HG02610 (cell line): ENCODE measurements around the gene CTSO.
"Not testable (repeated sequence)": the region's sequence is repeated elsewhere in the genome, so short reads cannot be mapped to it uniquely, and the experiment has no call there.

ENCODE experiments used
- ATAC-seq: cut with Tn5 transposase; IDR thresholded peaks from one replicate; pipeline ENCODE4 v1.9.1; 2021; ENCODE audit warnings: mild to moderate bottlenecking, moderate library complexity; ENCODE audit not compliant: unreplicated experiment

The CTSO gene

DNA sequence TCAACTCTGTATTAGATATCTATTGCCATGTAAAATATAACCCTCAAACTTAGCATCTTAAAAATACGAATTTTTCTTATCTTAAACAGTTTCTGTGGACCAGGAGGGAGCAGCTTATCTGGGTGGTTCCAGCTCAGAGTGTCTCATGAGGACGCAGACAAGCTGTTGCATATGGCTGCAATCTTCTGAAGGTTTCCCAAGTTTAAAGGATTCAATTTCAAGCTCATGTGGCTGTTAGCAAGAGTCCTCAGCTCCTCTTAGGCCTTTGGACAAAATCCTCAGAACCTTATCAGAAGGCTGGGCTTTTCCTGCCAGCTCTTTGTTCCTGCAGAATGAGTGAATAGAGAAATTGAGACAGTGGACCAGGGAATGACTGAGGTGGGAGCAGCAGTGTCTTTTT is 2.8 kb upstream of the CTSO start:
- no peak for ATAC-seq

DNA sequence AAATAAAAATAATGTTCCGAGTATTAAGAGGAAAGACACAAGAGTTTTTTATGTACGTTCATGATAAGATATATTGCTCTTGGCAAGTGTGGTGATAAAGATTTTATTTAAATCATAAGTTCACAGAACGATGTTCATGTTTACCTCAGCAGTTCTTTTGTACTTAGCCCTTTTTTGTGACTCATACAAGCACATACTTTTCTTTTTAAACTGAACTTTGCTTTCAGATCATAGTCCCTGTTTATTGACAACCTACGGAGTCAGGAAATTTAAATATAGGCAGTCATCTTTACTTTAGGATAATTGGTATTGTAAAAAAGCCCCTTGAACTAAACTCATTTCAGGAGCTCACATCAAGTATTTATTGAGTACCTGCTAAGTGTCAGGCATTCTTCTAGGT is 1.3 kb upstream of the CTSO start:
- ATAC-seq, result no peak

DNA sequence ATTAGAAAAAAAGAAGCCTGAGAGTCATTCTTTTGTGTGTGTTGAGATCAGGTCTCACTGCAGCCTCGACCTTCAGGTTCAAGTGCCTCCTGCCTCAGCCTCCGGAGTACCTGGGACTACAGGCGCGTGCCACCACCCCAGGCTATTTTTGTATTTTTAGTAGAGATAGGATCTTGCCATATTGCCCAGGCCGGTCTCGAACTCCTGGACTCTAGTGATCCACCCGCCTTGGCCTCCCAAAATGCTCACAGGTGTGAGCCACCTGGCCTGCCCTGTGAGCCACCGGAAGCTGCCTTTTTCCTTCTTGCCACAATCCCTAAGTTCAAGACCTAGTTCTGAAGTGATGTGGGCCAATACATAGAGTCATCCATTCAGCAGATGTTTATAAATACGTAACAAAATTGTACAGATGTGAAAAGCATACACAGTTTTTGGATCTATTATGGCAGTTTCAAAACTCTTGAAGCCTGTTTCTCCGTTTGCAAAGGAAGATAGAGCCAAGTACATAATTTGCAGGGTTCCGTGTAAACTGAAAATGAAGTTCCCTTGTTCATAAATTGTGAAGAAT is 536 bp upstream of the CTSO start:
- no peak for ATAC-seq

DNA sequence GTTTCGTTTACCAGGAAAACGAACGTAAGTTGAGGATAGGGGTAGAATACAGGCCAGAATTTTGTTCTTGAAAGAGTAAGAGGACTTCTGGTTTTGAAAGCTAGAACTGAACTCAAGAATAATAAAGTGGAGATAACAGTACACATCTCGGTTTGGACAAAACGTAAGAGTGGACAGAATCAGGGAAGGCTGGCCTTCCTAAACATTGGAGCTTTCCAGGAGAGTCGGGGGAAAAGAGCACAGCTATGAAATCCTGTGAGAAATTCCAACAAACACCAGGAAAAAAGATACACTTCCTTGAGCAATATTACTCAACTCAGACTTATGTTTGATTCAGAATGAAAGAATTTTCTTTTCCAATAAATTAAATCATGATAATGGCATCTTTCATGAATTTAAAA is 1.2 kb downstream of the CTSO start:
- no peak for ATAC-seq

DNA sequence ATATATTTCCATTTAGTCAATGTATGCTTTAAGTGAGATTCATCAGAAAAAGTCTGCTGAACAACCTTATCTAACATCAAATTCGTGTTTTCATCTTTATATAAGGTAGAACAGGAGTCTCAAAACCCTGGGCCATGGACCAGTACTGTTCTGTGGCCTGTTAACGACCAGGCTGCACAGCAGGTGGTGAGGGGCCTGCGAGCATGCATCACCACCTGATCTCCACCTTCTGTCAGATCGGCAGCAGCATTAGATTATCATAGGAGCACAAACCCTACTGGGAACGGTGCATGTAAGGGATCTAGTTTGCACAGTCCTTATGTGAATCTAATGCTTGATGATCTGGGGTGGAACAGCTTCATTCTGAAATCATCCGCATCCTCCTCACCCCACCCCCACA is 3.2 kb downstream of the CTSO start:
- no peak for ATAC-seq

DNA sequence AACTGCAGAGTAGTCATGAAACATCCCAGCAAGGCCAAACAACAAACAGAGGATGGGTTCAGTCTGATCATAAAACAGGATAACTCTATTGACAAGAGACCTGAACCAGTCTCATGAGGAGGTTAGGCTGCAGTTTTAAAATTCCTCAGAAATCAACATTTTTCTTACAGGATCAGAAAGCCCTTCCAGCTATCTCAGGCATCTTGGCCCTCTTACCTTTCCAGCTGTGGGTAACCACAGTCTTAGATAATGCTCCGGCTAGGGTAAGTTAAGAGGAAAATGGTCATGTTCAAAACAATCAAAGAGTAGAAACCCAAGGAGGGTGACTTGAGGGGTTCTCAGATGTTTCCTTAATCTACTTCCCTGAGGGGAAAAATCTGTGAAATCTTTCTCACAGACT is 5.1 kb downstream of the CTSO start:
- no peak for ATAC-seq

DNA sequence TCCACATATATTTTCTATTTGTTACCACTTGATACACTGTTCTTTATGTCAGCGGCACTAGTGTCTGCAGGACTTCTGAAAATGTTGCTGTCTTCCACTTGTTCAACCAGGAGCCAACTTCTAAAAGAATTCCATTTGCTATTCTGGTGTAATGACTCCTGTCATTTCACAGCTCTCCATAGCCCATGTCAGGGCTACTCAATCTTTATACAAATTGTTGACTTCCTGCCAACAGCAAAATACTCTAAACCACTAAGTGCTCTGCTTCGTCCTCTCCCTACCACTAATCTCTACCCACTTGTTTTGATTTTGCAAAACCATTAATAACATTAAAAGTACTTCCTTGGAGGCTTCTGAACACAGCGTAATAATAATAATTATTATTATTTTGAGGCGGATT is 7.2 kb downstream of the CTSO start:
- no peak for ATAC-seq

DNA sequence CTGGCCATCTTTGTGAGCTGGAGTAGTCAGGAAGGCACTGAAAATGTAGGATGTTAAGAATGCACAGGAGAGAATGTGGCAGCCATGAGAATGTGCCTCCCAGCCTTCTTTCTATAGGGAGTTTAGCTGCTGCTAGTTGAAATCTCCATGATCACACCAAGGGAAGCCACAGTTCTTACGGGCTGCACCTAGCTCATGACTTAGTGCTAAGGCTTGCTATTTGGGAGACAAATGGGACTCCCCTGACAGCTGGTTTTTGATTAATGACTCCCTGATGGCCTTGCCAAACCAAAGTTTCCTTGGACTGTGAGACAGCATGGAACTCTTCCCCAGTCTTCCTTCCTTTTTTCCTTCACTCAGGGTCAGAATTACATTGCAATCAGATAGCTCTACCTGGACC is 9.2 kb downstream of the CTSO start:
- ATAC-seq, result no peak

DNA sequence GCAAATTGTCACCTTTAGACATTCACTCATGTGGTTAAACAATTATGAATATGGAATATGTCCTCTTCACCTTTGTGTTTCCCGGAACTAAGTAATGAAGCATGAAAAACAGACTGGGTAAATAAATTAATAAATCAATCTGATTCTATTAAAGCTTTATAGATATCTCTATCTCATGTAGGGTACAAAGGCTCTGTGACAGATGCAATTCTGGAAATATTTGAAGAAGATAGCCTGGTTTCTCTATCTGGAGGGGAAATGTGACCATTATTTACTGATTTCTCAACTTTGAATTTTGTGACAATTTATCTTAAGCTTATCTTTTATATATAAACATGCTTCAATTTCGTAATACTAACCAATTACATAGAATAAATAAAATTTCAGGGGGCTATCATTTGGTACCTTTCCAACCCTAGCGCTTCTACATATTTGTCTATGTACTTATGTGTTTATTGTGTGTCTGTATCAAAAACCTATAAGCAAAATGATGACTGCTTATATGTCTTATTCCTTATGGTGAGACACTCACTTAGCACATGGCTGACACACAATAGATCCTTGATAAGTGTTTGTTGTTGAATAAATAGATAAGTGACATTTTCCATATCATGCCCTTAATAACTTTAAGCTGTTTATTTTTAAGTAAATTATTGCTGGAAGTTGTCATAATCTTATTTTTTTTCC is 9.9 kb downstream of the CTSO start:
- ATAC-seq, result no peak

DNA sequence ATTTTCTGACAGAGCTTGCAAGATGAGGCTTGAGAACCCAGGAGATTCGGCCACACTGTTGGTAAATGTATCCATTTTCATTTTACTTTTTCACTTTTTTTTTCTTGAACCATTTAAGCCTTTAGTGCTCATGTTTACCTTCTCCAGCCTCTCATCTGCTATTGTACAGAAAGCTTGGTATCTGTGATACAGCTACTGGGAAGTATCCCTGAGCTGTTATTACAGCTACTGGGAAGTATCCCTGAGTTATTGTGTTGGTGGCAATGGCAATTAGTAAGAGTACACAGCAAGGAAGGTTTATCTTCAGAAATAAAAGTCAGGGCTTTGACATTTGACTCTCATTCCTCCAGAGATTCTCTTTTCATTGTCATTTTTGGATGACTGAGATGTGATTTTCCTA is 11.8 kb downstream of the CTSO start:
- no peak for ATAC-seq

DNA sequence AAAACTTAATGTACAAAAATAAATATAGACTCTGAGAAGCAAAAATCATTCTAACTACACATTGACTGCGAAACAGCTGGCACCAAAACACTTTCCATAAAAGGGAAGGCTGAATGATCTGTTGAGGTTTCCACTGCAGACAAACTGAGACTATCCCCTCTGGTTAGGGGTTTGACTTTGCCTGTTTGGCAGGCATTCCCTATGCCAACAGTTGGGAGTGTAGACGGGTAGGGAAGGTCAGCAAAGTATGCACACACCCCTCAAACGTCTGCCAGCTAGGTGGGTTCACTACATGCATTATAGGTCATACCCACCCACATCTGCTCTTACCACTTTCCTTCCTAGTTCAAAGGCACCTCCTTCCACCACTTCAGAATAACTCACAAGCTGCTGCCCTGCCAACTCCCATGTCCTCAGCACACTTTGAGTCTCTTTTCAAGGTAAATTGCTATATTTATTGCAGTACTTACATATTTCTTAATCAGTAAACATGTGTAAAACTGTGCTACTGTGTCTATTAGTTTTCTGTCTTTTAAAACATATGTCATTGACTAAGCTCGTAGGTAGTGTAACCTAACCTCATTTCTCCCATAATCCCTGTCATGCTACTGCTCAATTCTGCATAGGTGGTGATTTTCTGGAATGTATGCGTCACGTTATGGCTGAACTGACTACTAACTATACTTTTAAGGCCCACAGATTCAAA is 12.4 kb downstream of the CTSO start:
- ATAC-seq, result no peak

DNA sequence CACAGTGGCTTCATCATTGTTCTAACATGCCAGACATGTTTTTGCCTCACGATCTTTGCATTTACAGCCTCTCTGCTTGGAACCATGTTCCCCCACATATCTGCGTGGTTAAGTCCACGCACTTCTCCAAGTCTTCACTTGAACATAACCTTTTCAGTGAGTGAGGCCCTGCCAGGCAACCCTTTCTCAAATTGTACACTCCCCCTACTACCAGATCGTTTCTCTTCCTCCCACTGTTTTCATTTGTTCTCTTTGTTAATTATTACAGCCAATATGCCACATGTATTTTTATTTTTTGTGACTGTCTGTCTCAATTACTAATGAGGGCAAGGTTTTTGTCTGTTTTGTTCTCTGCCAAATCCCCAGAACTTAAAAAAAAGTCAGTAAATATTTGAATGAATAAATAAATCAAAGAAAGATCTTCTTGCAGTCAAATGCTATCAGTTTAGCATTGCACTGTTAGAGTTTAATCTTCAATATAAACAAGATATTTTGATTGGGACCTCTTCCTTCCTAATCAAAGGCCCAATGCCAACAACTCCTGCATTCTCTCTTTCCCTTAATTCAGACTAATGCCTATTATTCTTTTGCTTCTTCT is 18.2 kb downstream of the CTSO start:
- no peak for ATAC-seq

DNA sequence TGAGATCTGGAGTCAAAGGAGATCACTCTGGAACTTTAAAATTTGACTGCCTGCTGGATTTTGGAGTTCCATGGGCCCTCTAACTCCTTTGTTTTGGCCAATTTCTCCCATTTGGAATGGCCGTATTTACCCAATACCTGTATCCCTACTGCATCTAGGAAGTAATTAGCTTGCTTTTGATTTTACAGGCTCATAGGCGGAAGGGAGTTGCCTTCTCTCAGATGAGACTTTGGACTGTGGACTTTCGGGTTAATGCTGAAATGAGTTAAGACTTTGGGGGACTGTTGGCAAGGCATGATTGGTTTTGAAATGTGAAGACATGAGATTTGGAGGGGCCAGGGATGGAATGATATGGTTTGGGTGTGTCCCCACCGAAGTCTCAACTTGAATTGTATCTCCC is 19.0 kb downstream of the CTSO start:
- ATAC-seq, result not testable (repeated sequence)

DNA sequence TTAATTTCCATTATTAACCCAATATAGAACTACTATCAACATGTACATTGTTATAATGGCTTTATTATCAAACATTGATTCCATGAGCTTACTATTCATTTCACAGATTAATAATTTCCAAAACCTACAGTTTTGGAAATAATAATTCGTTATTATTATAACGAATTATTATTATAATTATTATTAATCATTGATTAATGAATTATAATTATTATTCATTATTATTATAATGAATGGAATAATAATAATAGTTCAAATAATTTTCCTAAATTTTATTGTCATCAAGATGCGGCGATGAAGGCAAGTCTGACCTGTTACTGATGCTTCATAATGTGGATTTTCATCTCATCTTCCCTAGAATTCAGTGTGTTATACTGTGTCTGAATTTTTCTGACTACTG is 22.0 kb downstream of the CTSO start:
- ATAC-seq, result no peak

DNA sequence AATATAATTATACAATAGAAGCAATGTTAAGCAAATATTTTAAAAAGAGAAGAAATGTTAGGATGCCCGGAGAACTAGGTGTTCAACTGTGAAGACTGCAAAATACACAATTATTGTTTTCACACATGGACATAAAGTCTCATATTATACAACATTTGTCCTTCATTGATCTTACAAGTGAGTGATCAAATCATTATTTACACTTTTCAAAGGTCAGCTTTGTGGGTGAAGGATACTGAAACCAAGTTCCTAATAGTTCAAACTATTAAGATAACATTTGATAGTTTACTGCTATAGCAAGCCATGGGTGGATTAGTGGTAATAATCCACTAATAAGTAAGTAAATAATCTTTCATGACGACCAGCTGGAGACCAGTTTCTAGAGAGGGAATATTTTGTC is 23.3 kb downstream of the CTSO start:
- no peak for ATAC-seq

DNA sequence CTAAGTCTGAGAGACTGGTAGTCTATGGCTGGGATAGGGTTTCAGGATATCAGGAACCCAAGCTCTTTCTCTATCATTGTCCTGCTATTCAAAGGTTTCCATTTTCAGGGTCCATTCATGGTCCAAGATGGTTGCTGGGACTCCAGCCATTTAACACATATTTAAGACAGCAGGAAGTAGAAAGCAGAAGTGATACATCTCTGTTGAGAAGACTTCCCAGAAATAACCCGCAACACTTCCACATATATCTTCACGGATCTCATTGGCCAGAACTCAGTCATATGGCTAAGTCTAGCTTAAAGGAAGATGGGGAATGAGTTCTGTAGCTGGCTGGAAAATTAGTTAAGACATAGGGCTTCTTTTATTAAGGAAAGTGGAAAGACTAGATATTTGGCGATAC is 23.8 kb downstream of the CTSO start:
- ATAC-seq, result no peak

DNA sequence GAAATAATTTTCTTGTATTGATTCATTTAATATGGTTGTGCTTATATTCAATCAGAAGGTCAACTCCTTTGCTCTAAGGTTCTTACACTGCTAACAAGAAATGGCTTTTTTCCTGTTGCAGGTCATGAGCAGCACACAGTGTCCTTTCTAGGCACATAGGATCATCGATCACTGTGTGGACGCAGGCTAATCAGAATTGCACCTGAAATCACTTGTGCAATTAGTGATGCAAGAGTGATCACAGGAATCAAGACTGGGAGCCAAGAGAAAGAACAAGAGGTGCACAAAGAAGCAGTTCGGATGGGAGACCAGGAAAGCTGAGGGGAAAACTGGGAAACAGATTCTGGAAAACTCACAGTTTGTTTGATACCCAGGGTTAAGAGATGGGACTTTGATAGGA is 29.0 kb downstream of the CTSO start:
- ATAC-seq, result no peak

DNA sequence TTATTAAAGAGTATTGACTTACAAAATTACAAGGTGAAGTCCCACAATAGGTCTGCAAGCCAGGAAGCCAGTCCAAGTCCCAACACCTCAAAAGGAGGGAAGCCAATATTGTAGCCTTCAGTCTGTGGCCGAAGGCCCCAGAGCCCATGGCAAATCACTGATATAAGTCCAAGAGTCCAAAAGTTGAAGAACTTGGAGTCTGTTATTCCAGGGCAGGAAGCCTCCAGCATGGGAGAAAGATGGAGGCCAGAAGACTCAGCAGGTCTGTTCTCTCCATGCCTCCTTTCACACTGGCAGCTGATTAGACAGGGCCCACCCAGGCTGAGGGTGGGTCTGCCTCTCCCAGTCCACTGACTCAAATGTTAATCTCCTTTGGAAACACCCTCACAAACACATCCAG is 32.1 kb downstream of the CTSO start:
- ATAC-seq, result no peak

DNA sequence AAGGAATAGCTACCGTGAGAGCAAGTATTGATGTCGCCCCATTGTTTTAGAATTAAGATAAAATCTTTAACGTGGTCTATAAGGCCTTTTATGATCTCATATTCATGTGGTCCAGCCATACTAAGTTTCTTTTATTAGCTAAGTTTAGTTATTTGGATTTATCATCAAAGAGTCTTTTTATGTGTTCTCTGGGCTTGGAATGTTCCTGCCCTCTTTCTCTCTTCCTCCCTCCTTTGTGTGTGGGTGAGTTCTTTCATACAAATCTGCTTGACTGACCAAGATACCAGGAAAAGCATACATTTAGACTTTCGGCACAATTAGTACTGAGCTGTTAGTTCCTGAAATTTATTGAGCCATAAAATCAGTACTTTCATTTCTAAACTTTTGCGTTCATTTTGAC is 38.9 kb downstream of the CTSO start:
- ATAC-seq, result no peak

DNA sequence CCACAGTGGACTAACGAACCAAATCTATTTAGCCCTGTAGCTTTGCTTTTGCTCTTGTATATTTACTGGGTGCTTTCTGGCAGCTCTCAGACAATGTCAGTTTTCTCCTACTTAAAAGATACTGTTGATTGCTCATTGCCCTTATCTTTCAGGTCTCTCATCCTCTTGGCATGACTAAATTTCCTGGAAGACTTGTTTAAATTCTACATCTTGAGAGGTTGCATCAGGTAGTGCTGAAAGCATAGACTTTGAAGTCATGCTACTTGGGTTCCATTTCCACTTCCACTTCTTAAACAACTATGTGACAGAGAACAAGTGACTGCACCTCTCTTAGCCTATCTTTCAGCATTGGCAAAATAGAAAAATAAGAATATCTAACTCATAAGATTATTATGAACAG is 41.8 kb downstream of the CTSO start:
- no peak for ATAC-seq

DNA sequence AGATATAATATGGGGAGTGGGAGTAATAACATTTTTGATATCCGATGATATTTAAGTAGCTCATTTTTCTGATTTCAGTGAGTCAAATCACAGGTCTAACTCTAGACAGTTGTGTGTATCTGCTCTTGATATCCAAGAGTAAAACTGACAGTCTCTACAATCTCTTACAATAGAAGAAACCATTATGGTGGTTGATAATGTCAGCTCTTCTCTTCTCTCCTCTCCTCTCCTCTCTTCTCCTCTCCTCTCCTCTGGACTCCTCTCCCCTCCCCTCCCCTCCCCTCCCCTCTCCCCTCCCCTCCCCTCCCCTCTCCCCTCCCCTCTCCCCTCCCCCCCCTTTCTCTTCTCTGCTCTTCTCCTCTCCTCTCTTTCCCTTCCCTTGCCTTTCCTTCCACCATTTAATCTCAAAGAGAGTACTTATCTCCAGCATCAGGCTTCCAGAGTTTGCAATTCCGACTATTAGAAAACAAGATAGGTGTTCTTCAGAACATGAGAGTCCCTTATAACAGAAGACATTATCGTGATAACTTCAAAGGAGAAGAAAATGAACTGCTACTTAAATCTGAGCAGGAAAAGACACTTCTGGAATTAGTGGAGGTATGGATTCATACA is 43.9 kb downstream of the CTSO start:
- no peak for ATAC-seq
